ENCODE data around the gene DAP.

DNA sequence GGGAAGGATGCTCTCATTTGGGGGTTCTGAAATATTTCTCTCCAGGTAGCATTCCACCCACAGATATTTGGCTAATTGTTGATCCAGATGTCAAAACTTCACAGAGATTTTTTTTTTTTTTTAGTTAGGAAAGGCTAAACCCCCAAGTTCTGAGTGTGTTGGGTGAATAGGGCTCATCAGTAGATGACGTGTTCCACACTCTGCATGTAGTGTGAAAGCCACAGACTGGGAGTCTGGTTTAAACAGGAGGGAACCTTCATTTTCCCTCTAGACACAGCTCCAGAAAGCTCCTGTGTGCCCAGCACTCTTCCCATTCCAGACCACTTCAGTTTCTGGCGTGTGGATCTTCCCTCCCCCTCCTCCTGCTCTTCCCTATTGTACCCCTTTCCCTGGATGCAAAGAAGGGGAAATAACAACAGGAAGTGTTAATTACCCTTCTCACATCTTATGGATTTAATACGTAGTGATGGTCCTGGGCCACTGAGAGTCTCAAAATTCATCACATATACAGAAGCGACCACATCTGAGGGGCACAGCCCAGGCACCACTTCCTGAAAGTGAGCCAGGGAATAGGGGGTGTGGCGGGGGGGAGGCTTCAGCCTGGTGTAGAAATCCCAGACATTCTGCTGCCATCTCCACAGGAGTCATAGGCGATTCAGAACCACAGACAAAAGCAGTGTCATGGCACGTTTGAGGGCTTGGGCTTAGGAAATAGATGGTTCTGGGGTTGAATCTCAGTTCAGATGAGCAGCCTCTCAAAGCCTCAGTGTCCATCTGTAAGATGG is 65.1 kb downstream of the DAP start:
- no peak for TF ChIP-seq EZH2 (IDR thresholded peaks at IDR 0.05)
- TF ChIP-seq POLR2AphosphoS5 (IDR thresholded peaks at IDR 0.05; ENCODE audit: borderline replicate concordance, low read depth, low read length), result no peak
